GM23248 (cell line): ENCODE measurements around the gene ACCS.

ENCODE experiments used
- EZH2 ChIP-seq: fragments of 200-600 bp; sonication (generic); IDR thresholded peaks from 2 replicates; pipeline ENCODE4 v1.6.1; 2018; ENCODE audit warnings: antibody characterized with exemption, mild to moderate bottlenecking; ENCODE audit not compliant: insufficient read depth, poor library complexity, severe bottlenecking
- EZH2phosphoT487 ChIP-seq: fragments of 200-600 bp; sonication (generic); IDR thresholded peaks from 2 replicates; pipeline ENCODE4 v1.6.1; 2018; ENCODE audit warnings: antibody characterized with exemption, moderate library complexity, mild to moderate bottlenecking, low read depth; ENCODE audit not compliant: insufficient read depth

- TF ChIP-seq EZH2: no peak
- TF ChIP-seq EZH2phosphoT487: no peak
These were observed 16.6 kb downstream of the ACCS start for GRCh38 chr11:44082645-44083044.
